HepG2 (cell line): ENCODE results near the gene G0S2. TPM values are rescaled to one million over a fixed set of nuclear protein-coding genes. Genes with fewer than 3 reads are reported as not detected.

ENCODE experiments used
- ATAC-seq: fragments of 200-7000 bp; cut with Tn5 transposase; 3 replicates; pipeline ENCODE4 v1.9.1; 2020; ENCODE audit warnings: mild to moderate bottlenecking, moderate library complexity
- BruUV-seq: library from RNA; stranded (reverse); fragments of 400-500 nt; replicated peaks from 2 replicates; lab custom pipeline; 2021; lab: Mats Ljungman, UMichigan
- CTCF ChIA-PET: fragments of 300-600 bp; formaldehyde crosslinking; extraction: SDS; loops from one replicate; lab custom pipeline; 2021; ENCODE audit warnings: low total read pairs, inconsistent platforms, low intra/inter-chr PET ratio; lab: Yijun Ruan, JAX
- POLR2A ChIA-PET: fragments of 350-600 bp; sonication (Branson Sonifier 250); formaldehyde crosslinking; loops from one replicate; lab custom pipeline; 2020; ENCODE audit warnings: antibody characterized with exemption, inconsistent platforms; lab: Yijun Ruan, JAX
- DNase-seq: peaks from one replicate; pipeline ENCODE4 v3.0.0-alpha.2; 2015; ENCODE audit warnings: low spot score
- FAIRE-seq: peaks from 3 replicates; lab custom pipeline; 2011; peaks lifted over from hg19 to GRCh38; lab: Jason Lieb, UNC
- H2AFZ ChIP-seq: one replicate; pipeline ENCODE4 v1.6.1; 2011; ENCODE audit warnings: low read length, inconsistent platforms
- H3K27ac ChIP-seq: fragments of 300-600 bp; 3 replicates; pipeline ENCODE4 v1.8.0; 2011; ENCODE audit warnings: mixed run types, mild to moderate bottlenecking, mixed read lengths, low read length, inconsistent platforms; ENCODE audit not compliant: insufficient read depth; ENCODE audit errors: extremely low read length
- H3K27me3 ChIP-seq, 2 experiments: fragments of 200-600 bp in 1 of 2; 2 replicates in 1 of 2; 3 replicates in 1 of 2; pipeline versions ENCODE4 v1.6.0 to v1.8.0; 2011; ENCODE audit warnings: low read length in 2 of 2, mild to moderate bottlenecking in 2 of 2, moderate library complexity in 2 of 2, inconsistent platforms in 1 of 2; ENCODE audit not compliant: insufficient read depth in 2 of 2, control insufficient read depth in 1 of 2
- H3K36me3 ChIP-seq, 2 experiments: fragments of 200-600 bp in 1 of 2; replicated peaks in 1 of 2; 2 replicates in 1 of 2; 3 replicates in 1 of 2; pipeline versions ENCODE4 v1.5.1 to v1.8.0; 2011; ENCODE audit warnings: low read length in 2 of 2, inconsistent platforms in 1 of 2; ENCODE audit not compliant: insufficient read depth in 2 of 2, control insufficient read depth in 1 of 2
- H3K4me1 ChIP-seq: 2 replicates; pipeline ENCODE4 v1.5.1; 2012; ENCODE audit warnings: low read length, inconsistent platforms; ENCODE audit not compliant: insufficient read depth
- H3K4me2 ChIP-seq: 2 replicates; pipeline ENCODE4 v1.6.0; 2011; ENCODE audit warnings: low read depth, low read length, inconsistent platforms
- H3K4me3 ChIP-seq, 3 experiments: fragments of 200-600 bp in 1 of 3; sonication (generic), shearing (Covaris generic) in 1 of 3; replicated peaks in 1 of 3; 2 replicates each; pipeline ENCODE4 v1.5.1; 2011 to 2016; ENCODE audit warnings: low read length in 3 of 3, inconsistent platforms in 2 of 3, low read depth in 2 of 3, mild to moderate bottlenecking in 2 of 3, control low read depth in 1 of 3, mixed read lengths in 1 of 3; ENCODE audit not compliant: insufficient read depth in 1 of 3
- H3K79me2 ChIP-seq: one replicate; pipeline ENCODE4 v1.6.1; 2011; ENCODE audit warnings: low read length, inconsistent platforms; ENCODE audit not compliant: insufficient read depth
- H3K9ac ChIP-seq: 2 replicates; pipeline ENCODE4 v1.6.0; 2011; ENCODE audit warnings: mild to moderate bottlenecking, low read depth, low read length, inconsistent platforms; ENCODE audit not compliant: insufficient read depth
- H3K9me3 ChIP-seq: 2 replicates; pipeline ENCODE4 v1.5.1; 2012; ENCODE audit warnings: mild to moderate bottlenecking, low read length
- H4K20me1 ChIP-seq: 2 replicates; pipeline ENCODE4 v1.6.0; 2011; ENCODE audit warnings: inconsistent platforms, mild to moderate bottlenecking, low read length, moderate library complexity; ENCODE audit not compliant: insufficient read depth
- CAMTA2 ChIP-seq: sonication (generic); formaldehyde crosslinking; IDR thresholded peaks from 2 replicates; pipeline ENCODE4 v1.4.0; 2020; ENCODE audit warnings: mild to moderate bottlenecking, missing genetic modification reagents, borderline replicate concordance
- MEF2D ChIP-seq: sonication (generic); formaldehyde crosslinking; IDR thresholded peaks from 2 replicates; pipeline ENCODE4 v1.5.1; 2020; ENCODE audit warnings: mild to moderate bottlenecking, missing genetic modification reagents
- ZNF451 ChIP-seq: sonication (generic); formaldehyde crosslinking; IDR thresholded peaks from 2 replicates; pipeline ENCODE4 v1.5.0; 2020; ENCODE audit warnings: mild to moderate bottlenecking, missing genetic modification reagents
- ZNF672 ChIP-seq: sonication (generic); formaldehyde crosslinking; IDR thresholded peaks from 2 replicates; pipeline ENCODE4 v1.8.1; 2022; ENCODE audit warnings: missing genetic modification reagents
- ZNF7 ChIP-seq: IDR thresholded peaks from 2 replicates; pipeline ENCODE4 v1.6.1; 2016; ENCODE audit warnings: missing biosample characterization, missing genetic modification reagents
- ZNF710 ChIP-seq: sonication (generic); formaldehyde crosslinking; IDR thresholded peaks from 2 replicates; pipeline ENCODE4 v1.5.0; 2020; ENCODE audit warnings: mild to moderate bottlenecking, missing genetic modification reagents, borderline replicate concordance
- ZNF746 ChIP-seq: sonication (generic); formaldehyde crosslinking; IDR thresholded peaks from 2 replicates; pipeline ENCODE4 v1.8.0; 2022; ENCODE audit warnings: mild to moderate bottlenecking, missing genetic modification reagents
- ZNF780A ChIP-seq: sonication (generic); formaldehyde crosslinking; IDR thresholded peaks from 2 replicates; pipeline ENCODE4 v1.8.0; 2022; ENCODE audit warnings: mild to moderate bottlenecking, missing genetic modification reagents, moderate library complexity
- WGBS: methylation state at CpG from one replicate; pipeline ENCODE4 v1.1.6; 2017; ENCODE audit warnings: low lambda C conversion rate; 5-methylcytosine and 5-hydroxymethylcytosine counted together
- in situ Hi-C: cut with HindIII; loops from 2 replicates; pipeline ENCODE4 v1.10.0; 2017; ENCODE audit warnings: low pct_unique_long_range_greater_than_20kb; ENCODE audit not compliant: extremely low pct_ligation_motif_present
- intact Hi-C: fragments of 100-400 bp; cut with micrococcal nuclease; formaldehyde crosslinking; loops from one replicate; pipeline ENCODE4 v1.10.0; 2022; ENCODE audit not compliant: unreplicated experiment
- polyA plus RNA-seq, 8 experiments: library from polyadenylated mRNA; depleted of rRNA in 3 of 8; stranded (reverse) in 7 of 8; unstranded in 1 of 8; fragments of >200 nt; fragmentation: Illumina TruSeq in 4 of 8; extraction: Trizol in 4 of 8; gene quantifications; 2 replicates each; pipeline versions ENCODE4 v1.2.1 to v1.2.3, GENCODE V29; 2011 to 2016; ENCODE audit warnings: low read depth in 4 of 8, missing spikeins in 1 of 8, mixed read lengths in 1 of 8; ENCODE audit not compliant: insufficient read depth in 1 of 8
- total RNA-seq, 5 experiments: library from RNA; depleted of rRNA; stranded (reverse); fragments of >200 nt; fragmentation: Illumina TruSeq; extraction: Trizol; gene quantifications; 2 replicates each; pipeline ENCODE4 v1.2.3, GENCODE V29; 2016; ENCODE audit warnings: low read depth in 1 of 5
- TF ChIP-seq, protein P1 (sequence below), 2 experiments: fragments of 450-650 bp in 1 of 2; sonication (generic) in 1 of 2; formaldehyde crosslinking; IDR thresholded peaks; 2 replicates each; pipeline versions ENCODE4 v1.5.0 to v1.8.0; 2020 to 2022; ENCODE audit warnings: mild to moderate bottlenecking in 1 of 2, missing genetic modification reagents in 1 of 2
- TF ChIP-seq, protein P2 (sequence below): sonication (generic); formaldehyde crosslinking; IDR thresholded peaks from 2 replicates; pipeline ENCODE4 v1.4.0; 2020; ENCODE audit warnings: missing genetic modification reagents, low read depth, mild to moderate bottlenecking, borderline replicate concordance
- TF ChIP-seq, protein P3 (sequence below): sonication (generic); formaldehyde crosslinking; IDR thresholded peaks from 2 replicates; pipeline ENCODE4 v1.9.0; 2021; ENCODE audit warnings: missing genetic modification reagents, mild to moderate bottlenecking, borderline replicate concordance

The G0S2 gene
- total and polyA plus RNA-seq, 2 of the 13 experiments (the other 11 are each of a cell fraction or from before 2014, with no cell fraction given), result not detected

GRCh38 chr1:209647156-209647555, 28.1 kb upstream of the G0S2 start:
- ChIA-PET POLR2A (no interaction called here), CTCF (interaction anchor here (1.4 kb wide), 1 partner anchor 46 kb away, joined by 4 read pairs; no protein-coding TSS in a partner anchor)
- intact Hi-C loops (no loop called here), in situ Hi-C loops (no loop called here)
- BruUV-seq, result no TSS peak
- no peaks in the 10 kb centered on the region for H3K4me1 ChIP-seq
- H3K4me2 ChIP-seq, result no peak overlapping the region
- H3K4me3 ChIP-seq, result no peak overlapping the region
- H3K27ac ChIP-seq, result no peak overlapping the region
- H3K36me3 ChIP-seq, result no peaks in the 10 kb centered on the region
- DNase-seq (no peak), FAIRE-seq (no peak), ATAC-seq (no peak)
- H3K9ac ChIP-seq, result no peak overlapping the region
- H4K20me1 ChIP-seq, result no peaks in the 10 kb centered on the region
- no peak overlapping the region for H2AFZ ChIP-seq
- TF ChIP-seq ZNF746 (CRISPR knock-in tag) (no peak), MEF2D (CRISPR knock-in tag) (no peak), ZNF710 (CRISPR knock-in tag) (no peak), CAMTA2 (CRISPR knock-in tag) (no peak), ZNF451 (no peak), ZNF672 (CRISPR knock-in tag) (no peak), ZNF7 (no peak), ZNF780A (CRISPR knock-in tag) (no peak)
- TF ChIP-seq, protein P1, sequence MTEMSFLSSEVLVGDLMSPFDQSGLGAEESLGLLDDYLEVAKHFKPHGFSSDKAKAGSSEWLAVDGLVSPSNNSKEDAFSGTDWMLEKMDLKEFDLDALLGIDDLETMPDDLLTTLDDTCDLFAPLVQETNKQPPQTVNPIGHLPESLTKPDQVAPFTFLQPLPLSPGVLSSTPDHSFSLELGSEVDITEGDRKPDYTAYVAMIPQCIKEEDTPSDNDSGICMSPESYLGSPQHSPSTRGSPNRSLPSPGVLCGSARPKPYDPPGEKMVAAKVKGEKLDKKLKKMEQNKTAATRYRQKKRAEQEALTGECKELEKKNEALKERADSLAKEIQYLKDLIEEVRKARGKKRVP (CRISPR knock-in tag; IDR thresholded peaks at IDR 0.05), result no peak
- TF ChIP-seq, protein P2, sequence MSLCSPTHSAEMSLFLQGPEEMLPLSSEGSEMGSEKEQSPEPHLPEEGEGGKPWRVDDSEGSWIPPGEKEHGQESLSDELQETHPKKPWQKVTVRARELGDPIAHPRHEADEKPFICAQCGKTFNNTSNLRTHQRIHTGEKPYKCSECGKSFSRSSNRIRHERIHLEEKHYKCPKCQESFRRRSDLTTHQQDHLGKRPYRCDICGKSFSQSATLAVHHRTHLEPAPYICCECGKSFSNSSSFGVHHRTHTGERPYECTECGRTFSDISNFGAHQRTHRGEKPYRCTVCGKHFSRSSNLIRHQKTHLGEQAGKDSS (CRISPR knock-in tag), result no peak
- TF ChIP-seq, protein P3, sequence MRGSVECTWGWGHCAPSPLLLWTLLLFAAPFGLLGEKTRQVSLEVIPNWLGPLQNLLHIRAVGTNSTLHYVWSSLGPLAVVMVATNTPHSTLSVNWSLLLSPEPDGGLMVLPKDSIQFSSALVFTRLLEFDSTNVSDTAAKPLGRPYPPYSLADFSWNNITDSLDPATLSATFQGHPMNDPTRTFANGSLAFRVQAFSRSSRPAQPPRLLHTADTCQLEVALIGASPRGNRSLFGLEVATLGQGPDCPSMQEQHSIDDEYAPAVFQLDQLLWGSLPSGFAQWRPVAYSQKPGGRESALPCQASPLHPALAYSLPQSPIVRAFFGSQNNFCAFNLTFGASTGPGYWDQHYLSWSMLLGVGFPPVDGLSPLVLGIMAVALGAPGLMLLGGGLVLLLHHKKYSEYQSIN, result no peak
- H3K79me2 ChIP-seq, result no peaks in the 10 kb centered on the region
- H3K27me3 ChIP-seq, result 0 out of 5 replicates have a peak, but pooled peaks cover 0 to 2% of the 10 kb centered on the region in 2 experiments
- WGBS, result 55% methylated on average over 4 of the region's 4 CpGs
- no peaks in the 10 kb centered on the region for H3K9me3 ChIP-seq
